GM12865 (cell line): ENCODE results near the gene RNF207.

ENCODE experiments used
- DNase-seq: peaks from one replicate; pipeline ENCODE4 v3.0.0; 2010; ENCODE audit warnings: low read depth
- H3K4me3 ChIP-seq: 2 replicates; pipeline ENCODE4 v1.5.1; 2011; ENCODE audit warnings: mild to moderate bottlenecking, low read depth, low read length, control low read depth
- TF ChIP-seq, protein P1 (sequence below): IDR thresholded peaks from 2 replicates; pipeline ENCODE4 v1.5.1; 2011; ENCODE audit warnings: low read length, control low read depth, low read depth, inconsistent platforms; ENCODE audit not compliant: insufficient read depth; ENCODE audit errors: missing control alignments

The RNF207 gene

DNA sequence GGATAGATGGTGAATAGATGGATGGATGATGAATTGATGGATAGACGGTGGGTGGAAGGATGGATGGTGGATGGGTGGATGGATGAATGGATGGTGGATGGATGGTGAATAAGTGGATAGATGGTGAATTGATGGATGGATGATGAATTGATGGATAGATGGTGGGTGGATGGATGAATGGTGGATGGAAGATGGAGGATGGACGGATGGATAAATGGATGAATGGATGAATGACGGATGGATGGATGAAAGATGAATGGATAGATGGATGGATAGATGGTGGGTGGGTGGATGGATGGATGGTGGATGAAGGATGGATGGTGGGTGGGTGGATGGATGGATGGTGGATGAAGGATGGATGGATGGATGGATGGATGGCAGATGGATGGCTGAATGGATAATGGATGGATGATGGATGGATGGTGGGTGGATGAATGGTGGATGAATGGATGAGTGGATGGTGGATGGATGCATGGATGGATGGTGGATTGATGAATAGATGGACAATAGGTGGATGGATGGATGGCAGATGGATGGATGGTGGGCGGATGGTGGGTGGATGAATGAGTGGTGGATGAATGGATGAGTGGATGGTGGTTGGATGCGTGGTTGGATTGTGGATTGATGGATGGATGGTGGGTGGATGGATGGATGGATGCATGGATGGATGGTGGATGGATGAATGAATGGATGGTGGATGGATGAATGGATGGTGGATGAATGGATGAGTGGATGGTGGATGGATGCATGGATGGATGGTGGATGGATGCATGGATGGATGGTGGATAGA is 31.1 kb upstream of the RNF207 start:
- DNase-seq = no peak
- no peak overlapping the region for H3K4me3 ChIP-seq
- TF ChIP-seq, protein P1, sequence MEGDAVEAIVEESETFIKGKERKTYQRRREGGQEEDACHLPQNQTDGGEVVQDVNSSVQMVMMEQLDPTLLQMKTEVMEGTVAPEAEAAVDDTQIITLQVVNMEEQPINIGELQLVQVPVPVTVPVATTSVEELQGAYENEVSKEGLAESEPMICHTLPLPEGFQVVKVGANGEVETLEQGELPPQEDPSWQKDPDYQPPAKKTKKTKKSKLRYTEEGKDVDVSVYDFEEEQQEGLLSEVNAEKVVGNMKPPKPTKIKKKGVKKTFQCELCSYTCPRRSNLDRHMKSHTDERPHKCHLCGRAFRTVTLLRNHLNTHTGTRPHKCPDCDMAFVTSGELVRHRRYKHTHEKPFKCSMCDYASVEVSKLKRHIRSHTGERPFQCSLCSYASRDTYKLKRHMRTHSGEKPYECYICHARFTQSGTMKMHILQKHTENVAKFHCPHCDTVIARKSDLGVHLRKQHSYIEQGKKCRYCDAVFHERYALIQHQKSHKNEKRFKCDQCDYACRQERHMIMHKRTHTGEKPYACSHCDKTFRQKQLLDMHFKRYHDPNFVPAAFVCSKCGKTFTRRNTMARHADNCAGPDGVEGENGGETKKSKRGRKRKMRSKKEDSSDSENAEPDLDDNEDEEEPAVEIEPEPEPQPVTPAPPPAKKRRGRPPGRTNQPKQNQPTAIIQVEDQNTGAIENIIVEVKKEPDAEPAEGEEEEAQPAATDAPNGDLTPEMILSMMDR = no peak

DNA sequence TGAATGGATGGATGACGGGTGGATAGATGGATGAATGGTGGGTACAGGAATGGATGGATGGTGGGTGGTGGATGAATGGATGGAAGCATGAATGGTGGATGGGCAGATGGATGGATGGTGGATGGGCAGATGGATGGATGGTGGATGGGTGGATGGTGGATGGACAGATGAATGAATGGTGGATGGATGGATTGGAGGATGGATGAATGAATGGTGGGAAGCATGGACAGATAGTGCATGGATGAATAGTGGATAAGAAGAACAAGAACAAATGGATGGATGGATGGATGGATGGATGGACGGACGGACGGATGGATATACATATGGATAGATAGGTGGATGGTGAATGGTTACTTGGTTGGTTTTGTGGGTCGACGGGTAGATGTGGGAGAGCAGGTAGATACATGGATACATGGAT is 30.5 kb upstream of the RNF207 start:
- no peak overlapping the region for H3K4me3 ChIP-seq
- no peak for DNase-seq

GRCh38 chr1:6176779-6177178 is 29.1 kb upstream of the RNF207 start:
- TF ChIP-seq, protein P1 = no peak
- no peak overlapping the region for H3K4me3 ChIP-seq
- DNase-seq = no peak

More for the DNA sequence above, 30.5 kb upstream of the RNF207 start:
- TF ChIP-seq, protein P1 = no peak

DNA sequence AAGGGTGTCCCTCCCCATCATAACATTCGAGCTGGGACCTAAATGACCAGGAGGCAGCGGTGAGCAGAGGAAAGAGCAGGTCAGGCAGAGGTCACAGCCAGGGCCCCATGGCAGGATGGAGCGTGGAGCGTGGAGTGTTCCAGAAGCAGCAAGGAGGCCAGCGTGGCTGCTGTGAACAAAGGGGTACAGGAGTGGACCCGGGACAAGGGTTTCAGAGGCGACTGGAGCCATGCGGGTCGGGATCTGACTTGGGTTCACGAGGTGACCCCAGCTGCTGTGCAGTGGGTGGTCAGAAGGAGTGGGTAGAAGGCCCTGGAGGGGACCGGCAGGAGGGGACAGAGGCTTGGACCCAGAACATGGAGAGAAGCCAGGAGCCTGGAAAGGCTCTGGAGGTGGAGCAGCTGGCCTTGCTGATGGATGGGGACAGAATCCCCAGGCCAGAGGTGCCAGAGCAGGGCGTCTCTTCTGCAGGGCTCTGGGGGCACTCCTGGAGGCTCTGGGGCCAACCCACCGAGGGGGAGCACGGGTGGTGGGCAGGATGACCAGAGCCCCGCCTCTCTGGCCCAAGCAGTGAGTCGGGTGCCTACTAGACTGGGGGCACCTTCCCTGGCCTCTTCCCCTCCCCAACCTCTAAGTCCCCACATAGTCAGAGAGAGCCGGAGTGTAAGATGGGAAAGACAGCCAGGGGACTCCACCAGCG is 28.1 kb upstream of the RNF207 start:
- TF ChIP-seq, protein P1 = no peak
- no peak overlapping the region for H3K4me3 ChIP-seq
- DNase-seq = no peak

- TF ChIP-seq, protein P1 = no peak
- DNase-seq = no peak
- no peak overlapping the region for H3K4me3 ChIP-seq
These were observed 27.0 kb upstream of the RNF207 start for GRCh38 chr1:6178751-6179563.

GRCh38 chr1:6179564-6180175 is 26.2 kb upstream of the RNF207 start:
- DNase-seq = no peak
- TF ChIP-seq, protein P1 = no peak
- no peak overlapping the region for H3K4me3 ChIP-seq
